Testis (tissue), 2 donors: ENCODE results near the gene TMEM186.
"Not testable (repeated sequence)": the region's sequence is repeated elsewhere in the genome, so short reads cannot be mapped to it uniquely, and the experiment has no call there.

Source experiments
- POLR2A ChIP-seq: fragments of 450-650 bp; IDR thresholded peaks from one replicate; pipeline ENCODE4 v1.6.1; 2017; ENCODE audit warnings: antibody characterized with exemption, mild to moderate bottlenecking, moderate library complexity
- TF ChIP-seq, protein P1 (sequence below), 3 experiments: fragments of 450-650 bp in 2 of 3; fragments of 200-600 bp in 1 of 3; sonication (generic) in 1 of 3; IDR thresholded peaks; one replicate each; pipeline ENCODE4 v1.5.1; 2016 to 2019; ENCODE audit warnings: antibody characterized with exemption in 3 of 3, mild to moderate bottlenecking in 2 of 3, moderate library complexity in 1 of 3

DNA sequence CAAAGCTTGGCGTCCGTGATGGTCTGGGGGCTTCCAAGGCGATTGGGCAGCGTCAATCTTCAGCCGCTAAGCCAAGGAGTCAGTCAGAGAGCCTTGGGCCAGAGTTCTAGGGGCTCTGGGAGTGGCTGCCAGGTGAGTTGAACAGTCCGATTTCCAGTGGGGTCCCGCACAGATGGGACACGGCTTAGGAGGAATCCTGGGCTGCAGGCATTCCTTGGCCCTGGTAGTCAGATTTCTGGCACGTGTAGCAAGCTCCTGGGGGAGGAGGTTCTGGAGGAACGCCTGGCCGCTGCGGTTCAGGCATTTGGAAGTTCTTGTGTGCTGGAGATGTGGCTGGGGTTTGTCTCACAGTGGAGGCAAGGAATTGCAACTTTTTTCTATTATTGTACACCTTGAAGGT, 45.9 kb upstream of the TMEM186 start:
- TF ChIP-seq, protein P1, sequence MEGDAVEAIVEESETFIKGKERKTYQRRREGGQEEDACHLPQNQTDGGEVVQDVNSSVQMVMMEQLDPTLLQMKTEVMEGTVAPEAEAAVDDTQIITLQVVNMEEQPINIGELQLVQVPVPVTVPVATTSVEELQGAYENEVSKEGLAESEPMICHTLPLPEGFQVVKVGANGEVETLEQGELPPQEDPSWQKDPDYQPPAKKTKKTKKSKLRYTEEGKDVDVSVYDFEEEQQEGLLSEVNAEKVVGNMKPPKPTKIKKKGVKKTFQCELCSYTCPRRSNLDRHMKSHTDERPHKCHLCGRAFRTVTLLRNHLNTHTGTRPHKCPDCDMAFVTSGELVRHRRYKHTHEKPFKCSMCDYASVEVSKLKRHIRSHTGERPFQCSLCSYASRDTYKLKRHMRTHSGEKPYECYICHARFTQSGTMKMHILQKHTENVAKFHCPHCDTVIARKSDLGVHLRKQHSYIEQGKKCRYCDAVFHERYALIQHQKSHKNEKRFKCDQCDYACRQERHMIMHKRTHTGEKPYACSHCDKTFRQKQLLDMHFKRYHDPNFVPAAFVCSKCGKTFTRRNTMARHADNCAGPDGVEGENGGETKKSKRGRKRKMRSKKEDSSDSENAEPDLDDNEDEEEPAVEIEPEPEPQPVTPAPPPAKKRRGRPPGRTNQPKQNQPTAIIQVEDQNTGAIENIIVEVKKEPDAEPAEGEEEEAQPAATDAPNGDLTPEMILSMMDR (IDR thresholded peaks at IDR 0.05) = not testable (repeated sequence)
- not testable (repeated sequence) for TF ChIP-seq POLR2A
